Measurements from ENCODE around the gene ST14.

The ST14 gene

DNA sequence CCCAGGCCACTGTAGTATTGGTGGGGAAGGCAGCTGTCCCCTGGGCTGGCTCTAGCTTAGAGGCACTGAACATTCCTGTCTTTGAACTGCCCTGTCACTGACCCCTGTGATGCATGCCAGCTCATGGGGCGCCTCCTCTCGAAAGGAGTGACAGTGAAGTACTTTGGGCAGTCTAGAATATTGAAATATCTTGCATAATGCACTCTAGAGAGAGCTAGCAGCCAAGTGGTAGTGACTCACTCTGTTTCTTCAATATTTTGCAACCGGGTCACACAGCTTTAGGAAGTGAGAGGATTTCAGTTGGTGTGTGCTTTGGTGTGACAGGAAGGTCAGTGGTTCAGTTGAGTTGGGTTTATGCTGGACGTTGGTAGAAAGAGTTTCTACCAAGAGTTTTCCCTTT, 35.5 kb upstream of the ST14 start:
- DNase-seq (ENCODE audit: extremely low read depth, low read depth): peak; percentile 32
- TF ChIP-seq CTCF (IDR thresholded peaks at IDR 0.05; ENCODE audit: low read depth, low read length, missing control alignments): no peak
- H3K4me3 ChIP-seq (replicated peaks; ENCODE audit: low read depth, low read length): no peak overlapping the region

GRCh38 chr11:130125638-130126037, 33.9 kb upstream of the ST14 start:
- no peak for DNase-seq (ENCODE audit: extremely low read depth, low read depth)
- no peak overlapping the region for H3K4me3 ChIP-seq (replicated peaks; ENCODE audit: low read depth, low read length)
- no peak for TF ChIP-seq CTCF (IDR thresholded peaks at IDR 0.05; ENCODE audit: low read depth, low read length, missing control alignments)

- no peak overlapping the region for H3K4me3 ChIP-seq (replicated peaks; ENCODE audit: low read depth, low read length)
- DNase-seq (ENCODE audit: extremely low read depth, low read depth): no peak
- TF ChIP-seq CTCF (IDR thresholded peaks at IDR 0.05; ENCODE audit: low read depth, low read length, missing control alignments): no peak
These were observed 33.1 kb upstream of the ST14 start for GRCh38 chr11:130126516-130126915.

DNA sequence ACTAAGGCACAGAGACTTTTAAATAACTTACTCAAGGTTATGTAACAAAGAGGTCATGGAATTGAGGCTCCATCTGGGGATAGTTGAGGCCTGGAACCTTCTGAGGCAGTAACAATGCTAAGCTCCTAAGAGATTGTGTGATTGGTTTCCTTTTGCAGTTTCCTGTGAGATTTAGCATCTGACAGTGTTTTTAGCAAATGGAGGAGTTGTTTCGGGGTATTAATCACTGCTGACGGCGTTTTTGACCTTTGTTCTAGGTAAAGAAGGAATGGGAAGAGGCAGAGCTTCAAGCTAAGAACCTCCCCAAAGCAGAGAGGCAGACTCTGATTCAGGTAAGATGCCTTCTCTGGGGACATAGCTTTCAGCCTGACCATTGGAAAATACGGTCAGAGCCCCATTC, 32.1 kb upstream of the ST14 start:
- no peak for TF ChIP-seq CTCF (IDR thresholded peaks at IDR 0.05; ENCODE audit: low read depth, low read length, missing control alignments)
- no peak for DNase-seq (ENCODE audit: extremely low read depth, low read depth)
- no peak overlapping the region for H3K4me3 ChIP-seq (replicated peaks; ENCODE audit: low read depth, low read length)

DNA sequence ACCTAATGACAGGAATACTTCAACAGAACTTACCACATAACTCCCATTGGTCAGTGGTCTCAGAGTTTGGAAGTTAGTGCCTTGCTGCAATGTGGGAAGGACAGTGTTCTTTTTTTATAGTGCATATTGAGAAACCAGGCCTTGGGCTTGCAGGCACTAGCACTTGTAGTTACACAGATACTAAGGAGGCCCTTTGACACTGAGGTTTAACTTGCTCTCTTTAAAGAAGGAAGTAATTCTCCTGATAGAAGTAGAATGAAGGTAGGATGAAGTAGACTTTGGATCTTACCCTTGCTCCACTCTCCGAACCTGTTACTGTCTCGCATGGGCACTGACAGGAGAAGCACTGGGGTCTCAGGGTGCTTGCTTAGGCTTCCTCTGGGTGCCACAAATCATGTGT, 31.0 kb upstream of the ST14 start:
- no peak overlapping the region for H3K4me3 ChIP-seq (replicated peaks; ENCODE audit: low read depth, low read length)
- no peak for DNase-seq (ENCODE audit: extremely low read depth, low read depth)
- no peak for TF ChIP-seq CTCF (IDR thresholded peaks at IDR 0.05; ENCODE audit: low read depth, low read length, missing control alignments)

- no peak for DNase-seq (ENCODE audit: extremely low read depth, low read depth)
- no peak for TF ChIP-seq CTCF (IDR thresholded peaks at IDR 0.05; ENCODE audit: low read depth, low read length, missing control alignments)
- no peak overlapping the region for H3K4me3 ChIP-seq (replicated peaks; ENCODE audit: low read depth, low read length)
These were observed 29.7 kb upstream of the ST14 start for GRCh38 chr11:130129922-130130321.

Data from HFF-Myc (cell line).